GM10248 (cell line): Measurements from ENCODE around the gene OR7C2.

Experiments
- CTCF ChIA-PET: fragments of 300-600 bp; sonication (Branson Sonifier 250); formaldehyde crosslinking; extraction: SDS; loops from one replicate; lab custom pipeline; 2021; ENCODE audit warnings: antibody characterized with exemption; lab: Yijun Ruan, JAX
- POLR2A ChIA-PET: fragments of 350-650 bp; sonication (Branson Sonifier 250); formaldehyde crosslinking; extraction: SDS; loops from one replicate; lab custom pipeline; 2020; ENCODE audit warnings: antibody characterized with exemption; lab: Yijun Ruan, JAX
- DNase-seq: peaks from one replicate; pipeline ENCODE4 v3.0.0; 2012; ENCODE audit errors: extremely low spot score
- TF ChIP-seq, protein P1 (sequence below): IDR thresholded peaks from 2 replicates; pipeline ENCODE4 v1.5.1; 2012; ENCODE audit warnings: mild to moderate bottlenecking, low read depth; ENCODE audit errors: extremely low read depth, missing control alignments, control extremely low read depth

The OR7C2 gene

DNA sequence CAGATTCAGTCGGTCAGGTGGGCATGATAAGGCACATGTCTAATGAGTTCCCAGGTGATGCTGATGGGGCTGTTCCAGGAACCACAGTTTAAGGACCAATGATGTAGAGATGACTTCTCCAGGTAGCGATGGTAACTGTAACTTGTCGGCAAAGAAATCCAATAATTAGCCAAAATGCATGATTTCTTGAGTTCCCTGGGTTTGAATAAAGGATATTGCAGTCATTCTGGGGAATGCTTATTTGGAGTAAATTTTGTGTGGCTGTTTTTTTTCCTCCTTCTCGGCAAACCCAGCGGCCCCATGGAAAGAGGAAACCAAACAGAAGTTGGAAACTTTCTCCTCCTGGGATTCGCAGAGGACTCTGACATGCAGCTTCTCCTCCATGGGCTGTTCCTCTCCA is at the start of gene OR7C2:
OR7C2 (plus strand) TSS at position 301 of the 400 bp plus-strand sequence; CDS start at position 301, 0 bp downstream.
- CTCF ChIA-PET = no interaction called here
- DNase-seq = no peak
- POLR2A ChIA-PET = no interaction called here
- TF ChIP-seq, protein P1, sequence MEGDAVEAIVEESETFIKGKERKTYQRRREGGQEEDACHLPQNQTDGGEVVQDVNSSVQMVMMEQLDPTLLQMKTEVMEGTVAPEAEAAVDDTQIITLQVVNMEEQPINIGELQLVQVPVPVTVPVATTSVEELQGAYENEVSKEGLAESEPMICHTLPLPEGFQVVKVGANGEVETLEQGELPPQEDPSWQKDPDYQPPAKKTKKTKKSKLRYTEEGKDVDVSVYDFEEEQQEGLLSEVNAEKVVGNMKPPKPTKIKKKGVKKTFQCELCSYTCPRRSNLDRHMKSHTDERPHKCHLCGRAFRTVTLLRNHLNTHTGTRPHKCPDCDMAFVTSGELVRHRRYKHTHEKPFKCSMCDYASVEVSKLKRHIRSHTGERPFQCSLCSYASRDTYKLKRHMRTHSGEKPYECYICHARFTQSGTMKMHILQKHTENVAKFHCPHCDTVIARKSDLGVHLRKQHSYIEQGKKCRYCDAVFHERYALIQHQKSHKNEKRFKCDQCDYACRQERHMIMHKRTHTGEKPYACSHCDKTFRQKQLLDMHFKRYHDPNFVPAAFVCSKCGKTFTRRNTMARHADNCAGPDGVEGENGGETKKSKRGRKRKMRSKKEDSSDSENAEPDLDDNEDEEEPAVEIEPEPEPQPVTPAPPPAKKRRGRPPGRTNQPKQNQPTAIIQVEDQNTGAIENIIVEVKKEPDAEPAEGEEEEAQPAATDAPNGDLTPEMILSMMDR = no peak

DNA sequence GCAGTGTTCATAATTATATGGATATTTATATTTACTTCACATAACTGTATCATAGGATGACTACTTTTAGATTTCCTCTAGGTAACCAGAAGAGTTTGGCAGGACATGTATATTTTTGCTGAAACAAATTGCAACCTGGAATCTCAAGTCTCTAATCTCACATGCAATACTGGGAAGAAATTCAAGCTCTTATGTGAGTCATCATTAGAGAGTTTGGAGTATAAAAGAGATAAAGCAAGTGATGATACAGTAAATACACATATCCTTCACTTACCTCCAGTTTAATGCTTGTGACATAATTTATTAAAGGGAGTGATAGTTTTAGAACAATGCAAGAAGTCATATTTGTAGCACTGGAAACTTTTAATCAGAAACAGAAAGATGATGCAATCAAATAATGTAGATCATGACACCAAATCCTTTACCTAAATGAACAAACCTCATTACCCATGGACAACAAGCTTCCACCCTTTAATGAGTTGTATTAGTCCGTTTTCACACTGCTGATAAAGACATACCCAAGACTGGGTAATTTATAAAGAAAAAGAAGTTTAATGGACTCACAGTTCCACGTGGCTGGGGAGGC is 39.5 kb upstream of the OR7C2 start:
- TF ChIP-seq, protein P1 = no peak
- CTCF ChIA-PET = interaction anchor here (1.5 kb wide), 1 partner anchor 24 kb away, joined by 3 read pairs; no protein-coding TSS in a partner anchor

DNA sequence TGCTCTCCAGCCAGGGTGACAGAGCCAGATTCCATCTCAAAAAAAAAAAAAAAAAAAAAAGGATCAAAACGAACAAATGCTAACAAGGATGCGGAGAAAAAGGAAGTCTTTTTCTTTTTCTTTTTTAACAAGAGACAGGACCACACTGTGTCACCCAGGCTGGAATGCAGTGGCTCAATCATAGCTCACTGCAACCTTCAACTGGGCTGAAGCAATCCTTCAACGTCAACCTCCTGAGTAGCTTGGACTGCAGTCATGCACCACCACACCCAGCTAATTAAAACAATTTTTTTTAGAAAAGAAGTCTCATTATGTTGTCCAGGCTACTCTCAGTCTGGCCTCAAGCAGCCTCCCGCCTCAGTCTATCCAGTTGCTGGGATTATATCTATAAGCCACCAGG is 34.6 kb upstream of the OR7C2 start:
- no peak for DNase-seq
- TF ChIP-seq, protein P1 = no peak
- ChIA-PET POLR2A (no interaction called here), CTCF (interaction anchor here (1.7 kb wide), 1 partner anchor 186 kb away, joined by 3 read pairs; no protein-coding TSS in a partner anchor)

More for the DNA sequence above, 39.5 kb upstream of the OR7C2 start:
- DNase-seq = no peak
- POLR2A ChIA-PET = no interaction called here

DNA sequence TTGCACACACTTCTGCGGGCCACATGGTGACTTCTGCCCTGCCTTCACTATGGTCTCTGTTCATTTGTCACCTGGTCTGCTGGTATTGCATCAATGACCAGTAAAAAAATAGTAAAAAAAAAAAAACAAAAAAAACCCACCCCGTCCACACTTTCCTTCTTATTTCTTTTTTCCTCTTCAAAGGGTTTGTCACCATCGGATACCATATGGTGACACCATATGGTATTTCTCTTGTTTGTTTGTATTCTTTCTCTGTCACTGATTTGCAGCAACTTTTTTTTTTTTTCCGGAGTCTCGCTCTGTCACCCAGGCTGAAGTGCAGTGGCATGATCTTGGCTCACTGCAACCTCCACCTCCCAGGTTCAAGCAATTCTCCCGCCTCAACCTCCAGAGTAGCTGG is 26.2 kb upstream of the OR7C2 start:
- no peak for DNase-seq
- POLR2A ChIA-PET = no interaction called here
- CTCF ChIA-PET = no interaction called here
- TF ChIP-seq, protein P1 = no peak

DNA sequence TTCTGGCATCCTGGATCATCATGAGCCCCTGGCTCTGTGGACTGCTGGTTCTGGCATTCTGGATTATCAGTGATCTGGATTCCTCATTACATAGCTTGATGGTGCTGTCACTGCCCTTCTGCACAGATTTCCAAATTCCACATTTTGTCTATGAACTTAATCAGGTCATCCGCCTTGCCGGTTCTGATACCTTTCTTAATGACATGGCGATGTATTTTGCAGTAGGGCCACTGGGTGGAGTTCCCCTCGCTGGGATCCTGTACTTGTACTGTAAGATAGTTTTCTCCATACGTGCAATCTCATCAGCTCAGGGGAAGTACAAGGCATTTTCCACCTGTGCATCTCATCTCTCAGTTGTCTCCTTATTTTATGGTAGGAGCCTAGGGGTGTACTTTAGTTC is 24.4 kb upstream of the OR7C2 start:
- DNase-seq = no peak
- TF ChIP-seq, protein P1 = peak; percentile 38
- POLR2A ChIA-PET = no interaction called here
- CTCF ChIA-PET = no interaction called here

DNA sequence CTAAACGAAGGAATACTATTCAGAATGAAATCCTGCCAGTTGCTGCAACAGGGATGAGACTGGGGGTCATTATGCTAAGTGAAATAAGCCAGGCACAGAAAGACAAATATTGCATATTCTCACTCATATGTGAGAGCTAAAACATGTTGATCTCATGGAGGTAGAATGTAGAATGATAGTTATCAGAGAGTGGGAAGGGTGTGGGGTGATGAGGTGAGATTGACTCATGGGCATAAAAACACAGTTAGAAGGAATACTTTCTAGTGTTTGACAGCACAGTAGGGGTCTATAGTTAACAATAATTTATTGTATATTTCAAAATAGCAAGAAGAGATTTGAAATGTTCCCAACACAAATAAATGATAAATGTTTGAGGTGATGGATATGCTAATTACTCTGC is 7.8 kb upstream of the OR7C2 start:
- TF ChIP-seq, protein P1 = no peak
- POLR2A ChIA-PET = no interaction called here
- CTCF ChIA-PET = interaction anchor here (1.2 kb wide), 1 partner anchor 11 kb away, joined by 3 read pairs; no protein-coding TSS in a partner anchor
- DNase-seq = no peak
